Vagina (tissue), 2 donors: Measurements from ENCODE around the gene SH3GL2.

Experiments used
- CTCF ChIP-seq, 3 experiments: fragments of 450-650 bp in 2 of 3; fragments of 200-600 bp in 1 of 3; sonication (generic) in 1 of 3; IDR thresholded peaks; one replicate each; pipeline ENCODE4 v1.5.1; 2017 to 2019; ENCODE audit warnings: antibody characterized with exemption in 3 of 3, mild to moderate bottlenecking in 2 of 3, moderate library complexity in 2 of 3
- POLR2AphosphoS5 ChIP-seq, 2 donors: sonication (generic); formaldehyde crosslinking; IDR thresholded peaks; one replicate each; pipeline ENCODE4 v1.9.0; 2017; ENCODE audit warnings: antibody characterized with exemption in 2 of 2, mild to moderate bottlenecking in 2 of 2, low read depth in 1 of 2; ENCODE audit not compliant: insufficient read depth in 1 of 2

- TF ChIP-seq CTCF (IDR thresholded peaks at IDR 0.05): no peak
- TF ChIP-seq POLR2AphosphoS5 (IDR thresholded peaks at IDR 0.05; ENCODE audit: insufficient read depth in 1 of 2, low read depth in 1 of 2): no peak
These were observed 43.7 kb upstream of the SH3GL2 start for GRCh38 chr9:17535176-17535575.
